ENCODE results near the gene CDX1. TPM values are rescaled to one million over a fixed set of nuclear protein-coding genes. Genes with fewer than 3 reads are reported as not detected.

Gene CDX1
- total RNA-seq, 2 experiments from 2014 or later: not detected

DNA sequence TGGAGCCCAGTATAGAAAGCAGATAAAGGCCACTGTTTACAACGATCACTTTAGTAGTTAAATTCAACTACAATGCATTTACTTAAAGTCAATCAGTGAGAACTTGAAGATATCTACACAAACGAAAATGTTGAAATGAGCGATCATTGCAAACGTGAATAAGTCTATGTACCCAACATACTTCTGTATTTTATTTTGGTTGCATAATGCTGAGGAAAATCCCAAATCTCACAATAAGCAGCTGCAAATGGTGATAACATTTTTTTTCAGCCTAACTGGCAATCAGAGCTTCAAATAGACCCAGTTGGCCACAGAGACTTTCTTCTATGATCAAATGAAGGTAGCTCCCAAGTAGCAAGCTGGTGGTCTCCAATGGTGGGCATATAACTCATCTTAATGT is 43.0 kb upstream of the CDX1 start:
- no peak for ATAC-seq (ENCODE audit: poor library complexity)

DNA sequence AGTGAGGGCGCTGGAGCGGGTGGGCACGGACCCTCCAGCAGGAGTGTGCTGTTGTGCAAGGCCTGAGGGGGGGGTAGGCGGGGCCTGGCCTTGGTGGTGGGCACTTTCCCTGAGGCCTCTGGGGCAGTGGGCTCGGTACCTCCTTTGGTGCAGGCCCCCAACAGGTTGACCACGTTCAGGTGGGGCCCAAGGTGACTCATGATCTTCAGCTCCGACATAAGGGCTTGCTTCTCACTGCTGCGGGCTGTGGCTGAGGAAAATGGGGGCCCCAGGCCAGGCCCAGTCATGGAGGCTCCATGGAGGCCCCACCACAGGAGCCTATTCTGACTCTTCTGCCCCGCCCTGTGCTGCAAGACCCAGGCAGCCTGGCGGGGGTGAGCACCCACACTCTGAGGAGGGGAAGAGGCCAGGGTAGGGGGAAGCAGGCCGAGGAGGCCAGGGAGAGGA is 42.4 kb upstream of the CDX1 start:
- intact Hi-C loops (cut with DNase I, micrococcal nuclease): no loop called here
- DNase-seq (no peak), ATAC-seq (ENCODE audit: poor library complexity) (no peak)
- Histone ChIP-seq H3K9me3 (ENCODE audit: control insufficient read depth in 1 of 2, insufficient read depth in 1 of 2, low read length in 2 of 2) (no peaks in the 10 kb centered on the region), H3K27me3 (ENCODE audit: control insufficient read depth in 1 of 2, insufficient read depth in 2 of 2, low read length in 2 of 2) (no peaks in the 10 kb centered on the region), H3K36me3 (ENCODE audit: insufficient read depth, low read length) (no peaks in the 10 kb centered on the region), H3K4me1 (ENCODE audit: insufficient read depth, low read length) (no peaks in the 10 kb centered on the region), H3K27ac (ENCODE audit: low read depth in 1 of 2, low read length in 2 of 2) (no peak overlapping the region), H3K4me3 (ENCODE audit: low read length) (no peak overlapping the region)
- Mint-ChIP-seq H3K4me1 (ENCODE audit: low read depth) (no peaks in the 10 kb centered on the region), H3K27ac (no peak overlapping the region), H3K27me3 (no peaks in the 10 kb centered on the region), H3K36me3 (ENCODE audit: low read depth) (no peaks in the 10 kb centered on the region), H3K9me3 (no peaks in the 10 kb centered on the region), H3K4me3 (no peak overlapping the region)
- ChIA-PET POLR2A (no interaction called here), CTCF (no interaction called here)
- TF ChIP-seq, protein P1, sequence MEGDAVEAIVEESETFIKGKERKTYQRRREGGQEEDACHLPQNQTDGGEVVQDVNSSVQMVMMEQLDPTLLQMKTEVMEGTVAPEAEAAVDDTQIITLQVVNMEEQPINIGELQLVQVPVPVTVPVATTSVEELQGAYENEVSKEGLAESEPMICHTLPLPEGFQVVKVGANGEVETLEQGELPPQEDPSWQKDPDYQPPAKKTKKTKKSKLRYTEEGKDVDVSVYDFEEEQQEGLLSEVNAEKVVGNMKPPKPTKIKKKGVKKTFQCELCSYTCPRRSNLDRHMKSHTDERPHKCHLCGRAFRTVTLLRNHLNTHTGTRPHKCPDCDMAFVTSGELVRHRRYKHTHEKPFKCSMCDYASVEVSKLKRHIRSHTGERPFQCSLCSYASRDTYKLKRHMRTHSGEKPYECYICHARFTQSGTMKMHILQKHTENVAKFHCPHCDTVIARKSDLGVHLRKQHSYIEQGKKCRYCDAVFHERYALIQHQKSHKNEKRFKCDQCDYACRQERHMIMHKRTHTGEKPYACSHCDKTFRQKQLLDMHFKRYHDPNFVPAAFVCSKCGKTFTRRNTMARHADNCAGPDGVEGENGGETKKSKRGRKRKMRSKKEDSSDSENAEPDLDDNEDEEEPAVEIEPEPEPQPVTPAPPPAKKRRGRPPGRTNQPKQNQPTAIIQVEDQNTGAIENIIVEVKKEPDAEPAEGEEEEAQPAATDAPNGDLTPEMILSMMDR (IDR thresholded peaks at IDR 0.05): no peak

More for the DNA sequence above, 43.0 kb upstream of the CDX1 start:
- H3K4me1 Mint-ChIP-seq (ENCODE audit: low read depth): no peaks in the 10 kb centered on the region
- no peaks in the 10 kb centered on the region for H3K9me3 Mint-ChIP-seq
- H3K36me3 Mint-ChIP-seq (ENCODE audit: low read depth): no peaks in the 10 kb centered on the region
- POLR2A ChIA-PET: no interaction called here
- Histone ChIP-seq H3K4me3 (ENCODE audit: low read length) (no peak overlapping the region), H3K9me3 (ENCODE audit: control insufficient read depth in 1 of 2, insufficient read depth in 1 of 2, low read length in 2 of 2) (no peaks in the 10 kb centered on the region), H3K36me3 (ENCODE audit: insufficient read depth, low read length) (no peaks in the 10 kb centered on the region), H3K27me3 (ENCODE audit: control insufficient read depth in 1 of 2, insufficient read depth in 2 of 2, low read length in 2 of 2) (no peaks in the 10 kb centered on the region), H3K27ac (ENCODE audit: low read depth in 1 of 2, low read length in 2 of 2) (no peak overlapping the region), H3K4me1 (ENCODE audit: insufficient read depth, low read length) (no peaks in the 10 kb centered on the region)
- DNase-seq: peak in 2 of 14 experiments; percentile 48 to 58
- H3K27me3 Mint-ChIP-seq: no peaks in the 10 kb centered on the region
- TF ChIP-seq, protein P1 (IDR thresholded peaks at IDR 0.05): no peak
- H3K27ac Mint-ChIP-seq: no peak overlapping the region
- CTCF ChIA-PET: no interaction called here
- no peak overlapping the region for H3K4me3 Mint-ChIP-seq
- intact Hi-C loops (cut with DNase I, micrococcal nuclease): no loop called here

DNA sequence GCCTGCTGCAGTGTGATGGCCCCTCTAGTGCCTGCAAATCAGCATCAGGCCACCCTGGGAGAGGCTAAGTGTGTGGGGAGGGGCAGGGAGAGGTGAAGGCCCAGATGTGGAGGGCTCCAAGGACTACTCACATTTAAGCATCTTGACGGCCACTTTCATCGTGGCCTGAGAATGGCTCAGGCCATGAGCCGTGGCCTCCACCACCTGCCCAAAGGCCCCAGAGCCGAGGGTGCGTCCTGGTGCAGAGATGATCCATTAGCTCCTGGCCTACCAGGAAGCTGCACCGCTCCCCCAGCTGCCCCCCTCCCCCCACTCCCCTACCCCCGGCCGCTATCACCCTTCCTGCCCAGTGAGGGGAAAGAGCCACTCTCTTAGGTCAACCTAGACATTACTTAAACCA is 42.0 kb upstream of the CDX1 start:
- H3K27ac Mint-ChIP-seq: no peak overlapping the region
- H3K36me3 Mint-ChIP-seq (ENCODE audit: low read depth): no peaks in the 10 kb centered on the region
- H3K4me1 Mint-ChIP-seq (ENCODE audit: low read depth): no peaks in the 10 kb centered on the region
- H3K9me3 ChIP-seq (ENCODE audit: control insufficient read depth in 1 of 2, insufficient read depth in 1 of 2, low read length in 2 of 2): no peaks in the 10 kb centered on the region
- no peak overlapping the region for H3K4me3 ChIP-seq (ENCODE audit: low read length)
- H3K27me3 Mint-ChIP-seq: no peaks in the 10 kb centered on the region
- ATAC-seq (ENCODE audit: poor library complexity) (no peak), DNase-seq (no peak)
- no peaks in the 10 kb centered on the region for H3K36me3 ChIP-seq (ENCODE audit: insufficient read depth, low read length)
- H3K4me3 Mint-ChIP-seq: no peak overlapping the region
- intact Hi-C loops (cut with DNase I, micrococcal nuclease): no loop called here
- TF ChIP-seq, protein P1 (IDR thresholded peaks at IDR 0.05): no peak
- H3K4me1 ChIP-seq (ENCODE audit: insufficient read depth, low read length): no peaks in the 10 kb centered on the region
- no peak overlapping the region for H3K27ac ChIP-seq (ENCODE audit: low read depth in 1 of 2, low read length in 2 of 2)
- H3K27me3 ChIP-seq (ENCODE audit: control insufficient read depth in 1 of 2, insufficient read depth in 2 of 2, low read length in 2 of 2): no peaks in the 10 kb centered on the region
- POLR2A ChIA-PET: no interaction called here
- no peaks in the 10 kb centered on the region for H3K9me3 Mint-ChIP-seq
- CTCF ChIA-PET: no interaction called here
